ENCODE data around the gene ANKLE1. TPM values are rescaled to one million over a fixed set of nuclear protein-coding genes. Genes with fewer than 3 reads are reported as not detected.

ANKLE1 gene
- total and polyA plus RNA-seq, 10 of the 15 experiments (the other 5 are each of a cell fraction or from before 2014, with no cell fraction given) = 2.2 to 17.9 (median 10.9) TPM

DNA sequence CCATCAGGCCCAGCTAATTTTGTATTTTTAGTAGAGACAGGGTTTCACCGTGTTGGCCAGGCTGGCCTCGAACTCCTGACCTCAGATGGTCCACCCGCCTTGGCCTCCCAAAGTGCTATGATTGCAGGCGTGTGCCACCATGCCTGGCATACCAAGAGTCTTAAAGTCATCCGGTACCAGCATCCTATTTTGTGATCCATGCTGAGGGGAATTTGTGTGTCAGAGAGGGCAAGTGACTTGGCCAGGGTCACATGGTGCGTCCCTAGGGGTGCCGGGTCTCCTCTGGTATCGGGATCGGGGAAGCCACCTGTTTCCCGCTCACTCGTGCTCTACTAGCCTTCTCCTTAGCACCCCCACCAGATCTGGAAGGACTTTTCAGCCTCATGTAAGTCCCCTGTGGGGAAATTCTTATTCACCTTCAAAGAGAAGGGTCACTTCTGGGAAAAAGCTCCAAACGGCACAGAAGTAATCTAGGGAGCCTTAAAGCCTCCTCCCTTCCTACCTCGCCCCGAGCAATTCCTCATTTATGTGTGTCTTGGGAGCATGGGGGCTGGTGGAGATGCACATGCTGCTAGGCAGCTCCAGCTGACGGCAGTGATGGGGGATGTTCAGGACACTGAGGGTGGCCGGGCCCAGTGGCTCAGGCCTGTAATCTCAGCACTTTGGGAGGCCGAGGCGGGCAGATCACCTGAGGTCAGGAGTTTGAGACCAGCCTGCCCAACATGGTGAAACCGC, 6.1 kb upstream of the ANKLE1 start:
- FAIRE-seq (no peak), ATAC-seq (no peak), DNase-seq (ENCODE audit: low read depth, low spot score) (no peak)
- Histone ChIP-seq H2AFZ (ENCODE audit: control insufficient read depth, low read depth, low read length) (no peak overlapping the region), H3K36me3 (ENCODE audit: control insufficient read depth in 2 of 2, insufficient read depth in 2 of 2, low read length in 1 of 2) (peaks cover 12 to 15% of the 10 kb centered on the region in 2 experiments; a peak in 3 of 4 replicates), H3K27me3 (replicated peaks in 1 of 2; ENCODE audit: control insufficient read depth in 2 of 2, insufficient read depth in 2 of 2, low read length in 1 of 2) (no peaks in the 10 kb centered on the region), H3K79me2 (ENCODE audit: control insufficient read depth, insufficient read depth, low read length) (no peaks in the 10 kb centered on the region), H3K4me1 (ENCODE audit: control insufficient read depth, insufficient read depth, low read length) (no peaks in the 10 kb centered on the region), H3K4me2 (ENCODE audit: control insufficient read depth, insufficient read depth) (no peak overlapping the region), H3K9me3 (replicated peaks; ENCODE audit: control insufficient read depth, insufficient read depth, low read length) (no peaks in the 10 kb centered on the region), H3K27ac (ENCODE audit: control insufficient read depth, insufficient read depth) (no peak overlapping the region), H3K9ac (ENCODE audit: control insufficient read depth, insufficient read depth, low read length) (no peak overlapping the region), H3K4me3 (no peak overlapping the region), H4K20me1 (ENCODE audit: control insufficient read depth, insufficient read depth) (no peaks in the 10 kb centered on the region)
- intact Hi-C loops (cut with micrococcal nuclease; ENCODE audit: unreplicated experiment) = no loop called here
- RAD21 ChIA-PET (ENCODE audit: unreplicated experiment) = no interaction called here
- TF ChIP-seq EP300 (IDR thresholded peaks at IDR 0.05; ENCODE audit: borderline replicate concordance in 1 of 2, control insufficient read depth in 1 of 2, low read depth in 2 of 2, low read length in 2 of 2) (no peak), KAT2A (conservative IDR thresholded peaks at IDR 0.05; ENCODE audit: control insufficient read depth, low read depth, low read length) (no peak)
- CTCF ChIA-PET = no interaction called here
- WGBS (ENCODE audit: insufficient coverage, insufficient replicate concordance, low lambda C conversion rate, missing lambda C conversion rate) = 94% methylated on average over 19 of the region's 19 CpGs
- POLR2A ChIA-PET = no interaction called here
- SMC1A ChIA-PET (ENCODE audit: uncharacterized antibody, unreplicated experiment) = no interaction called here
- in situ Hi-C loops (cut with MboI) = no loop called here
- no TSS peak for BruUV-seq (replicated peaks)

DNA sequence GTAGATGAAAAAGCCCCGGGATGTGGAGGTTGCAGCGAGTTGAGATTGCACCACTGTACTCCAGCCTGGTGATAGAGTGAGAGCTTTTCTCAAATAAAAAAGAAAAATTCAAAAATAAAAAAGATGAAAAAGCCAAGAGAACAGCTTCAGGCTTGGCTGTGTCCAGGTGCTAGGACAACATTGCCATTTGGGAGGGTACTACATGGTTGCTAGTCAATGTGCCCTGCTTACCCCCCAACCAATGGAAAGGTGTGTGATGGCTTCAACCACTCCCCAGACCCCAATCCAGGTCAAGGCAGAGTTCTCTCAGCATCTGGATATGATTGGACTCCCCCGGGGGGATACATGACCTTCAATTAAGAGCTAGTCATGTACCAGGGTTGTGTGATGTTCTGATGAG, 2.3 kb upstream of the ANKLE1 start:
- no peak overlapping the region for H3K27ac ChIP-seq (ENCODE audit: control insufficient read depth, insufficient read depth)
- no peak for FAIRE-seq
- 88% methylated on average over 3 of the region's 3 CpGs for WGBS (ENCODE audit: insufficient coverage, insufficient replicate concordance, low lambda C conversion rate, missing lambda C conversion rate)
- ChIA-PET POLR2A (interaction anchor here (3.2 kb wide), 1 partner anchor 12 kb away, joined by 16 read pairs; the partner anchor contains the start of gene BABAM1), RAD21 (ENCODE audit: unreplicated experiment) (interaction anchor here (0.6 to 1.1 kb wide), 2 partner anchors 18 to 231 kb away, joined by 3 to 5 read pairs; no protein-coding TSS in a partner anchor), CTCF (interaction anchor here (1.3 to 6.9 kb wide), 3 partner anchors 13 to 564 kb away, joined by 3 to 120 read pairs (median 9); partner anchors contain the start of genes BABAM1 and USHBP1), SMC1A (ENCODE audit: uncharacterized antibody, unreplicated experiment) (interaction anchor here (0.6 to 6.5 kb wide), 3 partner anchors 14 to 209 kb away, joined by 3 to 43 read pairs (median 3); partner anchors contain the start of genes BABAM1 and USHBP1)
- no peaks in the 10 kb centered on the region for H4K20me1 ChIP-seq (ENCODE audit: control insufficient read depth, insufficient read depth)
- H2AFZ ChIP-seq (ENCODE audit: control insufficient read depth, low read depth, low read length) = no peak overlapping the region
- H3K4me2 ChIP-seq (ENCODE audit: control insufficient read depth, insufficient read depth) = no peak overlapping the region
- H3K79me2 ChIP-seq (ENCODE audit: control insufficient read depth, insufficient read depth, low read length) = no peaks in the 10 kb centered on the region; the same call in 1 of the 2 replicates
- H3K9ac ChIP-seq (ENCODE audit: control insufficient read depth, insufficient read depth, low read length) = no peak overlapping the region
- H3K4me3 ChIP-seq = no peak overlapping the region
- no TSS peak for BruUV-seq (replicated peaks)
- intact Hi-C loops (cut with micrococcal nuclease; ENCODE audit: unreplicated experiment) = no loop called here
- DNase-seq (ENCODE audit: low read depth, low spot score) = no peak
- in situ Hi-C loops (cut with MboI) = no loop called here
- H3K4me1 ChIP-seq (ENCODE audit: control insufficient read depth, insufficient read depth, low read length) = peaks cover 9% of the 10 kb centered on the region
- H3K27me3 ChIP-seq (replicated peaks in 1 of 2; ENCODE audit: control insufficient read depth in 2 of 2, insufficient read depth in 2 of 2, low read length in 1 of 2) = no peaks in the 10 kb centered on the region
- TF ChIP-seq PBX3 (IDR thresholded peaks at IDR 0.05; ENCODE audit: insufficient replicate concordance, low read depth, low read length) = no peak
- TF ChIP-seq IRF5 (IDR thresholded peaks at IDR 0.05; ENCODE audit: borderline replicate concordance) = no peak
- peaks cover 2 to 13% of the 10 kb centered on the region in 2 experiments; a peak in 3 of 4 replicates for H3K36me3 ChIP-seq (ENCODE audit: control insufficient read depth in 2 of 2, insufficient read depth in 2 of 2, low read length in 1 of 2)
- no peak for ATAC-seq
- H3K9me3 ChIP-seq (replicated peaks; ENCODE audit: control insufficient read depth, insufficient read depth, low read length) = no peaks in the 10 kb centered on the region

Measured in GM12878 (cell line).